WERI-Rb-1 (cell line): ENCODE results near the gene PLEKHA6.
A peak's percentile ranks its signal among the peaks of the same experiment; 100 is the strongest.
"Not testable (repeated sequence)": the region's sequence is repeated elsewhere in the genome, so short reads cannot be mapped to it uniquely, and the experiment has no call there.

ENCODE experiments used
- DNase-seq: peaks from one replicate; pipeline ENCODE4 v3.0.0-alpha.2; 2020
- H3K27ac ChIP-seq: fragments of 250-450 bp; sonication (Bioruptor Pico); 2 replicates; pipeline ENCODE4 v1.5.1; 2020; ENCODE audit warnings: mild to moderate bottlenecking, moderate library complexity
- H3K27me3 ChIP-seq: fragments of 250-450 bp; sonication (Bioruptor Pico); 2 replicates; pipeline ENCODE4 v1.5.1; 2021; ENCODE audit warnings: mild to moderate bottlenecking, low read depth, moderate library complexity; ENCODE audit not compliant: insufficient read depth, severe bottlenecking
- H3K36me3 ChIP-seq: fragments of 250-450 bp; sonication (Bioruptor Pico); 2 replicates; pipeline ENCODE4 v1.5.1; 2020; ENCODE audit warnings: mild to moderate bottlenecking, moderate library complexity
- H3K4me3 ChIP-seq: 2 replicates; pipeline ENCODE4 v1.5.1; 2011; ENCODE audit warnings: low read depth, mild to moderate bottlenecking, control low read depth, low read length
- H3K9me3 ChIP-seq: fragments of 250-450 bp; sonication (Bioruptor Pico); 2 replicates; pipeline ENCODE4 v1.5.1; 2021; ENCODE audit warnings: mild to moderate bottlenecking, moderate library complexity; ENCODE audit not compliant: severe bottlenecking
- TF ChIP-seq, protein P1 (sequence below): IDR thresholded peaks from 2 replicates; pipeline ENCODE4 v1.5.1; 2011; ENCODE audit warnings: low read depth, mild to moderate bottlenecking, control low read depth, inconsistent platforms, low read length

The PLEKHA6 gene

GRCh38 chr1:204314171-204314892 lies 45.4 kb downstream of the PLEKHA6 start:
- no peak for DNase-seq
- TF ChIP-seq, protein P1, sequence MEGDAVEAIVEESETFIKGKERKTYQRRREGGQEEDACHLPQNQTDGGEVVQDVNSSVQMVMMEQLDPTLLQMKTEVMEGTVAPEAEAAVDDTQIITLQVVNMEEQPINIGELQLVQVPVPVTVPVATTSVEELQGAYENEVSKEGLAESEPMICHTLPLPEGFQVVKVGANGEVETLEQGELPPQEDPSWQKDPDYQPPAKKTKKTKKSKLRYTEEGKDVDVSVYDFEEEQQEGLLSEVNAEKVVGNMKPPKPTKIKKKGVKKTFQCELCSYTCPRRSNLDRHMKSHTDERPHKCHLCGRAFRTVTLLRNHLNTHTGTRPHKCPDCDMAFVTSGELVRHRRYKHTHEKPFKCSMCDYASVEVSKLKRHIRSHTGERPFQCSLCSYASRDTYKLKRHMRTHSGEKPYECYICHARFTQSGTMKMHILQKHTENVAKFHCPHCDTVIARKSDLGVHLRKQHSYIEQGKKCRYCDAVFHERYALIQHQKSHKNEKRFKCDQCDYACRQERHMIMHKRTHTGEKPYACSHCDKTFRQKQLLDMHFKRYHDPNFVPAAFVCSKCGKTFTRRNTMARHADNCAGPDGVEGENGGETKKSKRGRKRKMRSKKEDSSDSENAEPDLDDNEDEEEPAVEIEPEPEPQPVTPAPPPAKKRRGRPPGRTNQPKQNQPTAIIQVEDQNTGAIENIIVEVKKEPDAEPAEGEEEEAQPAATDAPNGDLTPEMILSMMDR: no peak
- Histone ChIP-seq H3K9me3 (no peaks in the 10 kb centered on the region), H3K36me3 (no peaks in the 10 kb centered on the region), H3K27ac (no peak overlapping the region), H3K4me3 (no peak overlapping the region), H3K27me3 (no peaks in the 10 kb centered on the region)

GRCh38 chr1:204313675-204314074 lies 46.1 kb downstream of the PLEKHA6 start:
- TF ChIP-seq, protein P1: no peak

GRCh38 chr1:204310970-204311369 lies 48.8 kb downstream of the PLEKHA6 start:
- not testable (repeated sequence) for H3K27me3 ChIP-seq, DNase-seq, H3K36me3 ChIP-seq, H3K27ac ChIP-seq, H3K9me3 ChIP-seq, H3K4me3 ChIP-seq

More at GRCh38 chr1:204313675-204314074, 46.1 kb downstream of the PLEKHA6 start:
- no peak for DNase-seq
- no peak overlapping the region for H3K4me3 ChIP-seq
- H3K9me3 ChIP-seq: no peaks in the 10 kb centered on the region
- no peak overlapping the region for H3K27ac ChIP-seq
- no peaks in the 10 kb centered on the region for H3K36me3 ChIP-seq
- no peaks in the 10 kb centered on the region for H3K27me3 ChIP-seq

- Histone ChIP-seq H3K36me3 (no peaks in the 10 kb centered on the region), H3K27me3 (no peaks in the 10 kb centered on the region), H3K27ac (no peak overlapping the region), H3K9me3 (no peaks in the 10 kb centered on the region), H3K4me3 (no peak overlapping the region)
- DNase-seq: peak; percentile 76
- TF ChIP-seq, protein P1: no peak
Observed at GRCh38 chr1:204308023-204308628, 51.6 kb downstream of the PLEKHA6 start.

DNA sequence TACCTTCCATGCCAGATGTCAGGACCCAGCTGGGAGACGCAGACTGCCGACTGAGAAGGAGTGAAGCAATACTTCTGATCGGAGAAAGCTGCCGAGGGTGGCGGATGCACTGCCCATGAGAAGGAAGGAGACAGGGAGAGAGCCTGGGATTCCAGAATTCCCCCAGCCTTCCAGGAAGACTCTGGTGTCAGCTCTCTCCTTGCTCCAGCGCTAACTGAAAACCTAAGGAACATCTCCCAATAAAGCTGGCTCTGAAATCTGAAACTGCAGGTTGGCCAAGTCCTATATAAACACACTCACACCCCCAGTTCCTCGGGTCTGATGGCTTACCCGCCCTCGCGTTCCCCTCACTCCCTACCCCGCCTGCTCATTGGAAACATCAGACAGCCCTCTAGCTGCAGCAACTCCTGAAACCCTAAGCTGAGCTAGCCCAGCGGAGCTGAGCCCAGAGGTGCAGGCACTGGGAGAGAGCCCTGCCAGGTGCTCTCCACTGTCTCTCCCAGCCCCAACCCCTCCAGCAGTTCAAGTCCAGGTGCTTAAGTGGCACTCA lies 52.3 kb downstream of the PLEKHA6 start:
- TF ChIP-seq, protein P1: peak; percentile 32; the same call in 1 of the 2 replicates
- H3K27me3 ChIP-seq: no peaks in the 10 kb centered on the region
- no peaks in the 10 kb centered on the region for H3K9me3 ChIP-seq
- H3K36me3 ChIP-seq: no peaks in the 10 kb centered on the region
- H3K4me3 ChIP-seq: no peak overlapping the region
- no peak overlapping the region for H3K27ac ChIP-seq
- DNase-seq: peak; percentile 74

DNA sequence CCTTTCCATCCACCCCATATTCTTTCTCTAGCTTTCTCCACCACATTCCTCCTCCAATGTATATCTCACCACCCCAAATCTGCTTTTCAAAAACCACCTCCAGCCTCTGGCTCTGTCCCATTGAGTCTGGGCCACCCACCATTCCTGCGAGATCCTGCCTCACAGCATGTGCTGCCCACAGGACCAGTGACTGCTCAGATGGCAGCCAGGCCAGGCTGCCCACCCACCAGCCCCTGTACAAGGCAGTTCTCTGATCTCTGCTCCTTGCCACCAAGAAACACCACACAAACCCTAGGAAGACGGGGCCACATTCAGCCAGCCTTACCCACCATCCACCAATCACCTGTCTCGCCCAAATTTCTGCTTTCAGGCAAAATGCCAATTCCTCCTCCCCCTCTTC lies 53.7 kb downstream of the PLEKHA6 start:
- Histone ChIP-seq H3K4me3 (no peak overlapping the region), H3K9me3 (no peaks in the 10 kb centered on the region)
- TF ChIP-seq, protein P1: no peak

More for the DNA sequence above, 53.7 kb downstream of the PLEKHA6 start:
- no peaks in the 10 kb centered on the region; the same call in 1 of the 2 replicates for H3K36me3 ChIP-seq
- no peak for DNase-seq
- H3K27ac ChIP-seq: no peak overlapping the region
- H3K27me3 ChIP-seq: no peaks in the 10 kb centered on the region
